GM21447 (cell line): Measurements from ENCODE around the gene ARHGAP42.

ENCODE experiments used
- ATAC-seq: cut with Tn5 transposase; IDR thresholded peaks from one replicate; pipeline ENCODE4 v1.9.1; 2021; ENCODE audit not compliant: unreplicated experiment

Gene ARHGAP42

GRCh38 chr11:100793525-100793924 is 106.4 kb downstream of the ARHGAP42 start:
- no peak for ATAC-seq

GRCh38 chr11:100794446-100794845 is 107.4 kb downstream of the ARHGAP42 start:
- no peak for ATAC-seq

DNA sequence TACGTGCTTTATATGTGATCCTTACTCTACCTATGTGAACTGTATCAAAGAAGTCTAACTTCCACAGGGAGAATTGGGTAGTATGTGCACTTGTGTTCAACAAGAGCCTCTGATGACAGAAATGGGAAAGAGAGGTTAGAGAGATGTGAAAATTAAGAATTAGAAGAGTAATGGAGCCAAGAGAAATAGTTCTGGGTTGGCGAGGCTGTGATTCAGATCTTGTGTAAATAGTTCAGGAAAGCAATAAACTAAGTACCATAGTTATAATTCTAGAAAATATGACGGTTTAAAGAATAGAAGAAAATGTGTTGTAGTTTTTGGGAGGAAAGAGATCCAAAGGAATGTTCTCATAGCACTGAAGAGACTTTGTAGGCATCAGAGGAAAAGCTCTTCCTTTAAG is 112.4 kb downstream of the ARHGAP42 start:
- no peak for ATAC-seq

- ATAC-seq, result no peak
Observed at GRCh38 chr11:100800202-100800601, 113.1 kb downstream of the ARHGAP42 start.

GRCh38 chr11:100801225-100801999 is 114.3 kb downstream of the ARHGAP42 start:
- no peak for ATAC-seq

DNA sequence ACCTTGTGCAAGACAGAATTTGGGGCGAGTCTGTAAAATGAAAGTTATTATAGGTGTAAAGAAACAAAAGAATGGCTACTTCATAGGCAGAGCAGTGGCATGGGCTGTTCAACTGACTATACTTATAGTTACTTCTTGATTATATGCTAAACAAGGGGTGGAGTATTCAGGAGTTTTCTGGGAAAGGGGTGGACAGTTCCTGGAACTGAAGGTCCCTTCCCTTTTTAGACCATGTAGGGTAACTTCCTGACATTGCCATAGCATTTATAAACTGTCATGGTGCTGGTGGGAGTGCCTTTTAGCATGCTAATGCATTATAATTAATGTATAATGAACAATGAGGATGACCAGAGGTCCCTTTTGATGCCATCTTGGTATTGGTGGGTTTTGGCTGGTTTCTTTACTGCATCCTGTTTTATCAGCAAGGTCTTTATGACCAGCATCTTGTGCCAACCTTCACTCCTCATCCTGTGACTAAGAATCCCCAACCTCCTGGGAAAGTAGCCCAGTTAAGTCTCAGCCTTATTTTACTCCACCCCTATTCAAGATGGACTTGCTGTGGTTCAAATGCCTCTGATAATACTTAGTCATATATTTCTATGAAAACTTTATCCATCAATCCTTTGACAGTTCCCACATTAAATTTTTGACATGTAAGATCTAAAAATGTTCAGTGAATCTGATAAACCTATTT is 118.6 kb downstream of the ARHGAP42 start:
- no peak for ATAC-seq

- ATAC-seq, result no peak
Observed at GRCh38 chr11:100806296-100806695, 119.2 kb downstream of the ARHGAP42 start.

DNA sequence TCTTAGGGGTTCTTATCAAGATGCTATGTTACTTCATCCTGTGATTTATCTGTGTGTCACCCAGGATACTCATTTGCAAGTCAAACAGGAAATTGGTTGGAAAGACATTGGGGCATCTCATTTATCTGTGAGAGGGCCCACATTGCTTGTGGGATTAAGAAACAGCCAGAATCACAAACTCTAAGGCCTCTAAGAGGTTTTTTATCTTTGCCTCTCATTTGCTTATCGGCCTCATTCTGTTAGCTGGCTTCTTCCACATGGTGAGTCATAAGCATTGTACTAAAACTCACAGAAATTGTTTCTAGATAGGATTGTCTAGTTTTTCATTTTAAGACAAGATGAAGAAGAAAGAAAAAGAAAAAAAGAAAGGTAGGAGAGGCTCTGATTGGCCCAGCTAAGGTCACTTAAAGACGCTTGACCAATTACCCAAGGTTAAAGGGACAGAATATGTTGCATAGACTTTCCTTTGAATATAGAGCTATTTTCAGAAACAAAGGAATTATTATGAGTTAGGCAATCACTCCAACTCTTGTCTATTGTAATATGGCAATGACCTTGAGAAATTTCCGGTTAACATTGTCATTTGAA is 121.9 kb downstream of the ARHGAP42 start:
- no peak for ATAC-seq

DNA sequence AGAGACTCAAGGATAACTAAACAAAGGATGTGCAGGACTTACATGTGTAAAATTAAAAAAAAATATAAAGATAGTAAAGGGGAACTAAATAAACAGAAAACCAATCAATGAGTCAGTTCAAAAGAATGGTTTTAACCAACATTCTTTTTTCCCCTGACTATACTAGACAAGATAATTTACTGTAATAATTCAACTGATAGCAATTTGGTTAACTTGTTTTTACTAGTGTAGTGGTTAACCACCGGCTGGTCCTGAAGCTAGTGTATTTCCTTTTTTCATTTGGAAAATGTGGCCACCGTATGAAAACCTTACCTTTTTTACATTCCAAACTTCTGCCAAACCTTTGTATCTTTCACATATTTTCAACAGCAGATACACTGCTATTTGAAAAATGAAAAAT is 123.1 kb downstream of the ARHGAP42 start:
- peak; percentile 38 for ATAC-seq

DNA sequence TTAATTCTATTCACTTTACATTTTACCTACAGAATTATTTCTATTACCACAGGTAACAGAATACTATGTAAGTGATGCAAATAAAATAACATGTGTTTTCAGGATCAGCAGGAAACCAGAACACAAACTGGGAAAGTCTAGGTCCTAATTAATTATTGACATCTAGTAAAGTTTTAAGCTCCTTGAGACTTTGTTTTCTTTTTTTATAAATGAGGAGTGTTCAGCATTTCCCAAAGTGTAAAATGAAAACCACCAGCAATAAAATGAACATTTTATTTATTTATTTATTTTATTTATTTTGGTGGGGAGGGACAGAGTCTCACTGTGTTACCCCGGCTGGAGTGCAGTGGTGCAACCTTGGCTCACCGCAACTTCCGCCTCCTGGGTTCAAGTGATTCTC is 123.6 kb downstream of the ARHGAP42 start:
- ATAC-seq, result peak; percentile 16

GRCh38 chr11:100812517-100812916 is 125.4 kb downstream of the ARHGAP42 start:
- no peak for ATAC-seq

DNA sequence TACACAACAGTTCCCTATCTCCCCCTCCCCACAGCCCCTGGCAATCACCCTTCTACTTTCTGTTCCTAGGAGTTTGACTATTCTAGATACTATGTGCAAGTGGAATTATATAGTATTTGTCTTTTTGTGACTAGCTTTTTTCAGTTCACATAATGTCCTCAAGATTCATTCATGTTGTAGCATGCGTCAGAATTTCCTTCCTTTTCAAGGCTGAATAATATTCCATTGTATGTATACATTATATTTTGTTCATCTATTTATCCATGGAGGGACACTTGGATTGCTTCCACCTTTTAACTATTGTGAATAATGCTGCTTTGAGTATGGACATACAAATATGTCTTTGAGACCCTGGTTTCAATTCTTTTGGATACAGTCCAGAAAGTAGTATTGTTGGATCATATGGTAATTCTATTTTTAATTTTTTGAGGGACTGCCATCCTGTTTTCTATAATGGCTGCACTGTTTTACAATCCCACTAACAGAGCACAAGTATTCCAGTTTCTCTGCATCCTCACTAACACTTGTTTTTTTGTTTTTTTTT is 128.8 kb downstream of the ARHGAP42 start:
- ATAC-seq, result no peak

GRCh38 chr11:100816823-100817222 is 129.7 kb downstream of the ARHGAP42 start:
- no peak for ATAC-seq

GRCh38 chr11:100817620-100818019 is 130.5 kb downstream of the ARHGAP42 start:
- no peak for ATAC-seq

DNA sequence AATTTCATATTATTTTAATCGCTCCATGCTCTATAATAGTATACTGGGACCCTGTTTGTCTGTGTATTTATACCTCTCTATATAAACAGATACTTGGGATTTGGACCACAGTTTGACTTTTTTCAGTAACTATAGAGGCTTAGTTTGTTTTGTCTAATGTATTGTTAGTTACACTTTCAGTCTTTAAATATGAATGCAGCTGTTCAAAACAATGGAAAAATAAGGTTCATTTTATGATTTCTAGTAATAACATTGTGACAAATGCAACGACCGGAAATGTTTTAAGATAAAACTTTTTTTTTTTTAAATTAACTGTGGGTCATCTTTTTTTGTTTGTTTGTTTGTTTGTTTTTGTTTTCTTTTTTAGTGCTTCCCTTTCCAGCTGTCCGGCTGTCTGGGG is 133.5 kb downstream of the ARHGAP42 start:
- ATAC-seq, result no peak

GRCh38 chr11:100821198-100821597 is 134.1 kb downstream of the ARHGAP42 start:
- no peak for ATAC-seq

DNA sequence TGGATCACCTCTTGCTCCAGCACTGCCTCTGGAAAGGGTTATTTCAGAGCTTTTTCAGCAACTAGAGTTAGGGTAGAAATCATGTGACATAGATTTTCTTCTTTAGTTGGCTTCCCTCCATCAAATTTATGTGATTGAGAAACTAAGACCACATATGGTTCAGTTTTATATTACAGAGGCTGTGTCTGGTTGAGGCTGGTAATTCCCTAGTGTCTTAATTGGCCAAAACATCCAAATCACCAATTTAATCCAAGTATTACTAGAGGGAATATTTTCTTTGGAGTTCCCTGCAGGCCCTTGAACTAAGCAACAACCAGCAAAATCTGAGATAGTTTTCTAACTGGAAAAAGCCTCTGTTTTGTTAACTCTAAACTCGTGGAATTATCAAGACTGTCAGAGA is 136.3 kb downstream of the ARHGAP42 start:
- ATAC-seq, result no peak

- no peak for ATAC-seq
Observed at GRCh38 chr11:100824041-100824809, 137.1 kb downstream of the ARHGAP42 start.

- no peak for ATAC-seq
Observed at GRCh38 chr11:100825626-100826025, 138.5 kb downstream of the ARHGAP42 start.

DNA sequence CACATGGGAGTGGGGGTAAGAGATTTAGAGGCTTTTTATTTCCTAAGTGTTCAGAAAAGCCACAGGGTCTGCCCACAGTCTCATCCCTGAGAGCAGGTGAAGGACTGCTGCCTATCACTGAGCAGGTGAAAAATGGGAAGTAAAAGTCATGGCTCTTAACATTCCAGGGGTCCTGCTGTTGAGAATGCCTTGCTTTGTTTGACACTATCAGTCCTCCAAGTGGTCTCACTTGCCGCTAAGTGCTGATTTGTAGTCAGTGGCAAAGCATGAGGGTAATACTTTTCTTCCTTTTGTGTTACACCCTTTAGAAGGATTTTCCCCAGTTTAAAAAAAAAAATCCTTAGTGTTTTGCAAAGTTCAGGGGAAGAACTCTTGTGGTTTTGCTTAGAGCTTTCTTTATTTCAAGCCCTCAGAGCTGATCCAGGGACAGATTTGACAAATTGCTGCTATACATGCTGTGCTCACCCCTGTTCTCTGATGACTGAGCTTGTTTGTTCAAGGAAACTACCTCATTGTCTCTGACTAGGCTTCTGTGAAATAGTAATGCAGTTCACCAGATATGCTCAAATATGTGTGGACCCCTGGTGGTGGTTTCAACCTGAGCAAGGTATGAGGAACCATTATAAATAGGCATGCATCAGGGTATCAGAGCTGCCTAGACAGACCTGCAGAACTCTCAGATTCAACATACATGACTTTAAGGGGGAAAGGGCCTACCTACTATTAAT is 141.0 kb downstream of the ARHGAP42 start:
- ATAC-seq, result peak; percentile 81
